DMS53 treated with DMSO at 0.1 percent for 48 hours (cell line): ENCODE results near the gene ZSWIM1.

Experiments used
- DNase-seq: peaks from one replicate; lab custom pipeline; 2025; ENCODE audit not compliant: unreplicated experiment; lab: John Stamatoyannopoulos, UW

ZSWIM1 gene

DNA sequence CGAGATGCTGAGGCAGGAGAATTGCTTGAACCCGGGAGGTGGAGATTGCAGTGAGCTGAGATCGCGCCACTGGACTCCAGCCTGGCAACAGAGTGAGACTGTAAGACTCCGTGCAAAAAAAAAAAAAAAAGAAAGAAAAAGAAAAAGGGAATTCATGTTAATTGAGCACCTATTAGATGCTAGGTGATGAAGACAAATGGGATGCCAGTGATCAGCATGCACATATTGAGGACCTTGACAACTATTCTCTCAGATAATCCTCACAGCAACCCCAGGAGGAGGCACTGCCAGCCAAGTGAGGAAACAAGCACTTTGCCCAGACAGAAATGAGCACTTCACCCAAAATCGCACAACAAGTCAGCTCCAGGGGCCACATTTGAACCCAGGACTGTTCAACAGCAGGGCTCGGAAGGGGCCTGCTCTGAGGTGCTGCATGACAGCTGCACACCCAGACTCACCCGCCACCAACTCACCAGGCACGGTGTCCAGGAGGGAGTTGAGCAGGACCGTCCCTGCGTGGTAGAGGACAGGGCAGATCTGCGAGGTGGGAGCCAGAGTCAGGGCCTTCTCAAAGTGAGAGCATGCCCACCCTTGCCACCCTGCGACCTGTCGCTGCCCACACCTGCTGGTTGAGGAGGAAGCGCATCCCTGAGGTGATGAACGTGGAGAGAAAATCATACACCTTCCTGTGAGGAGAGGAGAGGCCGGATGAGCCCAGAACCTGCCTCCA is 26.4 kb downstream of the ZSWIM1 start:
- DNase-seq = no peak

DNA sequence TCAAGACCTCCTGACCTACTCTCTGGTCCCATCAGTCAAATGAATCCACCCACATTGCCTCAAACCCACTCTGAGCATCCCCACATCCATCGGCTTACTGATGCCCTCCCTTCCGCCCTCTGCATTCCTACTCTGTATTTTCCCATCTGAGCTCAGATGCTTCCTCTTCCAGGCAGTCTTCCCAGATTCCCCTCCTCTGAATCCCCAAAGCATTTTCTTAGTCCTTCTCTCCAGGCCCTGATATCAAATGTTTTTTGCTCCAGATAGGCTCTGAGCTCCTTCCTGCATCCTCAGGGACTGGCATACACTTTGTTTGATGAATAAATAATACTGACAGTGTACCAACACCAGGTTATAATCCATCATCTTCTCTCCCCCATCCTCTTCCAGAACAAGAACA is 27.1 kb downstream of the ZSWIM1 start:
- no peak for DNase-seq

- no peak for DNase-seq
Observed at GRCh38 chr20:45909336-45909808, 28.3 kb downstream of the ZSWIM1 start.

GRCh38 chr20:45909817-45910669 is 29.0 kb downstream of the ZSWIM1 start:
- DNase-seq = no peak

GRCh38 chr20:45910670-45911485 is 29.9 kb downstream of the ZSWIM1 start:
- peak; percentile 83 for DNase-seq

DNA sequence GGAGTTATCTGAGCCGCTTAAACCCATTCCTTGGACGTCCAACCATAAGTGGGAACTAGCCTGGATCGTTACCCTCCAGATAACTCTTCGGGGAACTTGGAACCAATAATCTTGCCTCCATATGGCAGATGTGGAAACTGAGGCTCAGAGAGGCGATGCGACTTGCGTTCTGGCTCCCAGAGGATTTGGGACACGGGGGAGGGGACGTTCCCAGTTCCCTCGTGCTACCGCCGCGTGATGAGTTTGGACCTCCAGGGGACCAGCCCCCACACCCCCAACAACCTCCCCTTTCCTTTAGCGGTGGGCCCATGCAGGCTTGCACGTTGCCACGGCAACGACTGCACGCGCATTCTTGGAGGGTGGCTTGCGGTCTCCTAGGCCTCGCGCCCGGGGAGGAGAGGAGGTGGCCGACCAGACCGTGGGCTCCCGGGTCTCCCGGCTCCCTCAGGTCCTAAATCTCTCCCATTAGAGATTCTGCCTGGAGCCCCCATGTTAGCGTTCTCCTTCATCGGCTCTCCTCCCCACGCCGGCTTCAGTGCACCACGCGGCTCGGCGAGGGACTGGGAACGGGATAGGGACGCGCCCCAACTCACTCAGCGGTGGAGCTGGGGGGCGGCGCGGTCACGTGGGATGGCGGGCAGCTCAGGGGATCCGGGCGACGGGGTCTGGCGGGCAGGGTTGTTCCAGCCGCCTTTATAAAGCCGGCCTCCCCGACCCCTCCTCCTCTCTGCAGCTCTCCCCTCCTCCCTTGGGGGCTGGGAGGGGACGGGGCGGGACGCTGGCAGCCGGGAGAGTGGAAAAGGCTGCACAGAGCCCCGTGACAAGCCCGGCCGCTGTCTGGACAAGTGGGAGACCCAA is 30.7 kb downstream of the ZSWIM1 start, which contains the start of gene PLTP:
Gene PLTP, minus strand, starts transcription at position 670 of the 858 bp plus-strand sequence. CDS start 703 bp downstream, outside the sequence.
- DNase-seq = no peak

DNA sequence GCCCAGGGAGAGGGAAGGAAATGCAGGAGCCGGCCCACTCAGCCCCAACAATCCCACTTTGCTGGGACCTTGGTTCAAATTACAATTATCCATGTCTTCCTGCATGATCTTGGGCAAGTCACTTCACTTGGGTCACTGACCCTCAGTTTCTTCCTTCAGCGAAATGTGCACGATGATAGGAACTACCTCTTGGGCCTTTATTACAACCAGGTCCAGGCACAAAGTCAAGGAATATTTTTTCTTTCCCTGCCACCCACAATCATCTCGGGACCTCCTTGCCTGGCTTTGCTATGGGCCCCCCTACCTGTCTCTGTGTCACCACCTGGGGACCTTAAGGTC is 31.3 kb downstream of the ZSWIM1 start:
- no peak for DNase-seq

DNA sequence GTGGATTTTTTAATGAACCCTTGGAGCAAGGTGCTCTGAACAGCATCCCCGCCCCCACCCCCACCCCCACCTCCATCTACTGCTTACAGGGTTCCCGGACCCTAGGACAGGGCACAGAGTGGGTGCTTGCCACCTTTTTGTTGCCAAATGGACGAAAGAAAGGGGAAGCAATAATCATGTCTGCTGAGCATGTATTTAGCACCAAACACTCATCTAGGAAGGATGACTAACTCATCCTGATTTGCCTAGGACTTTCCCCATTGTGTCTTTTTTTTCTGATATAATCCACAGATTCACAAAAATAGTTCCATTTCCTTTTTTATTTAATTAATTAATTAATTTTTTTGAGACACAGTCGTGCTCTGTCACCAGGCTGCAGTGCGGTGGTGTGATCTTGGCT is 32.1 kb downstream of the ZSWIM1 start:
- DNase-seq = no peak

DNA sequence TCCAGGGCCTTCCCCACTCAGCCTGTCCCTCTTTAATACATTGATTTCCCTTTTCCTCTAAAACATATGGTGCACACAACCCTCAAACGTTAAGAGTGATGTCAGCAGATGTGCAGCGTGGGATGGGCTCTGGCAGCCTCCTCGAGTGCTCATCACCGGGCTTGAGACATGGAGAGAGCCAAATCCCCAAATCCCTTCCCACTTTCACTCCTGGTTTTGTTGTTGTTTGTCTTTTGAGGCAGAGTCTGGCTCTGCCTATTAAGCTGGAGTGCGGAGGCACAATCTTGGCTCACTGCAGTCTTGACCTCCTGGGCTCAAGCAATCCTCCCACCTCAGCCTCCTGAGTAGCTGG is 36.7 kb downstream of the ZSWIM1 start:
- DNase-seq = no peak

DNA sequence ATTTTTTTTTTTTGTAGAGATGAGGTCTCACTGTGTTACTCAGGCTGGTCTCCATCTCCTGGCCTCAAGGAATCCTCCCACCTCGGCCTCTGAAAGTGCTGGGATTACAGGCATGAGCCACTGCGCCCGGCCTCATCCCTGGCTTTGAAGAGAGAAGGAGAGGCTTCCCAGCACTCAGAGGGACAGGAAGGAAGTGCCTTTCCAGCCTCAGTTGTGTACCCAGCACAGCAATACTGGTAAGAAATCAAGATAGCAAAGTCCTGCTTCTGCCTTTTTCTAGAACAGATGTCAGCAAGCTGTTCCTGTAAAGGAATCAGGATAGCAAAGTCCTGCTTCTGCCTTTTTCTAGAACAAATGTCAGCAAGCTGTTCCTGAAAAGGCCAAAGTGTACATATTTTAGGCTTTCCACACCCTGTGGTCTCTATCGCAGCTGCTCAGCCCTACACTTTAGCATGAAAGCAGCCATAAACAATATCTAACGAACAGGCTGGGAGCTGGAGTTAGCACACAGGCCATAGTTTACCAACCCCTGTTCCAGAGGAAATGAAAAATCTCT is 37.2 kb downstream of the ZSWIM1 start:
- no peak for DNase-seq

DNA sequence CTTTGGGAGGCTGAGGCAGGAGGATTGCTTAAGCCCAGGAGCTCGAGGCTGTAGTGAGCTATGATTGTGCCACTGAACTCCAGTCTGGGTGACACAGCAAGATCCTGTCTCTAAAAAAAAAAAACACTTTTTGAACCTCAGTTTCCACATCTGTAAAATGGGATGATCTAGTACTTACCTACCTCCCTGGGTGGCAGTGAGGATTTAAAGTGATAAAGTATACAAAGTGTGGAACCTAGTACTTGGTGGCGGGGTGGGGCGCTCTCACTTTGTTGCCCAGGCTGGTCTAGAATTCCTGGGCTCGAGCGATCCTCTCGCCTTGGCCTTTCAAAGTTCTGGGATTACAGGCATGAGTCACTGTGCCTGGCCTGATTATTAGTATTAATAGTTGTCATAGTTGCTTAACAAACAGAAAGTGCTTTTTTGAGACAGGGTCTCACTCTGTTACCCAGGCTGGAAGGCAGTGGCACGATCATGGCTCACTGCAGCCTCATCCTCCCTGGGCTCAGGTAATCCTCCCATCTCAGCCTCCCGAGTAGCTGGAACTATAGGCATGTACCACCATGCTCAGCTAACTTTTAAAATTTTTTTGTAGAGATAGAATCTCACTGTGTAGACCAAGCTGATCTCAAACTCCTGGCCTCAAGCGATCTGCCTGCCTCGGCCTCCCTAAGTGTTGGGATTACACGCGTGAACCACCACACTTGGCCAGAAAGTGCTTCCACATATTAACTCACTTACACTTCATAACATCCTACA is 37.9 kb downstream of the ZSWIM1 start:
- no peak for DNase-seq

DNA sequence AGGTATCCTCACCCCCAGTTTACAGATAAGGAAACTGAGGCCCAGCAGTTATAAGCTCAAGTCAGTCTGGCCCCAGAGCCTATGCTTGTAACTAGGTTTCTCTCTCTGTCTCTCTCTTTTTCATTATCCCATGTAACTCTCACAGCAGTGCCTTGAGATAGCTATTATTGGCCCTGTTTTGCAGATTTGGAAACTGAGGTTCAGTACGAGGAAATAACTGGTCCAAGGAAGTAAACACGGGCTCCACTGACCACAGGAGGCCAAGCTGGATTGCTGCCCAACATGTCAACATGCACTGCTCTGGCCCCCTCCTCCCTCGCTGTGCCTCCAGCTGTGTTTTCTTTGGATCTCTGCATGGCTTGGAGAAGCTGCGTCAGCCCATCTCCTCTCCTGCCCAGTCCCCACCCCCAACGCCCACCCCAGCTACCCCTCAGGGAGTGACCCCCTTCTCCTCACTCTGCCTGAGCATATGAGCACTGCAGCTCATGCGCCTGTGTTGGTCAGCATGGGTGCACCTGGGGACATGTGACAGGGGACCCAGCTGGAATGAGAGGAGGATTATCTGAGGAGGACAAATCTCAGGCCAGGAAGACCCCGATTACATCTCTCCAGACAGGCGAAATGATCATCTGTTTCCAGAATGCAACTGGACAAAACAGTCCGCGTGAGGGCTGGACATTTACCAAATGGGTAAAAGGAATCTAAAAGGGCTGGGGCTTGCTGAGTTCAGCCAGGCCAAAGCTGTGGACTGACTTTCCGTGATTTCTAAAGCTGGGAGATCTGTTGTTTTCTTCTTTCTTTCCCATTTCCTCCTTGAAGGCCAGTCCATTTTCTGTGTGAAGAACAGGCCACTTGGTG is 38.7 kb downstream of the ZSWIM1 start:
- no peak for DNase-seq

DNA sequence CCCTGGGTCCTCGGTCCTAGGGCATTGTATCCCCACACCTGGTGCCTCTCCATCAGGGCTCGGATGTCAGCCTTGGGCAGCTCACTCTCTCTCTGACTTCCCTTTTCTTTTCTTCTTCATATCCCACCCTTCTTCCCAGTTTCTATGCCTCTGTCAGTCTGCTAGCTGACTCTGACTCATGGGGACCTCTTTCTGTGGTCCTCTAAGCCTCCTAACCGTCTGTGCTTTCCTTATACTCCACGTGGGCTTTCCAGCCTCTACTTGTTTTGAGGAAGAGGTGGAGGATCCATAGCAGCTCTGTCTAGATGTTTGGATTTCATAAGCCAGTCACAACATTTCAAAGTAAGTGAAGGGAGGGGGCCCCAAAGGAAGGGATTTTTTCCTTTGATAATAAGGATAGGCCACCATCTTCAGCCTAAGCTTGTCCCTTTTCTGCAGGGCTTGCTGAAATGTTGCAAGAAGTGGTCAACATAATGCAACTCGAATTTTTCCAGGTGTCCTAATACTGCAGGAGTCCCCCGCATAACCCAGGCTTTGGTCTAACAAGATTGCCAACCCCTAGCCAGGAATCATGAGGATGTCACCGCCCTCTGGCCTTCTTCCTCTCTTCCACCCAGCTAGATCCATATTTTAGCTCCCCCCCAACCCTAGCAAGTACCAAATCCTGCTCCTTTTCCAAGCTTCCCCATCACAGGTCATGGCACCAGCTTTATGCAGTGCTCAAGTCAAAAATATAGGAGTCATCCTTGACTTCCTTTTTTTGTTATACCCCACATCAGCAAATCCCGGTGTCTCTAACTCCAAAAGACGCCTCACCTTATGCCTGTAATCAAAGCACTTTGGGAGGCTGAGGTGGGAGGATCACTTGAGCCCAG is 39.7 kb downstream of the ZSWIM1 start:
- DNase-seq = no peak

- no peak for DNase-seq
Observed at GRCh38 chr20:45921337-45922189, 40.5 kb downstream of the ZSWIM1 start.

- peak; percentile 32 for DNase-seq
Observed at GRCh38 chr20:45924391-45925261, 43.6 kb downstream of the ZSWIM1 start.
